C4-2B (cell line): Measurements from ENCODE around the gene SETD6.

Source experiments
- H3K27ac ChIP-seq: fragments of 450-650 bp; 2 replicates; pipeline ENCODE4 v1.5.1; 2017
- CTCF ChIP-seq: fragments of 450-650 bp; conservative IDR thresholded peaks from 2 replicates; pipeline ENCODE4 v1.5.1; 2017; ENCODE audit warnings: mild to moderate bottlenecking
- ZFX ChIP-seq: fragments of 450-650 bp; IDR thresholded peaks from 2 replicates; pipeline ENCODE4 v1.6.1; 2017

SETD6 gene

GRCh38 chr16:58474296-58474695, 41.0 kb upstream of the SETD6 start:
- no peak overlapping the region for H3K27ac ChIP-seq
- TF ChIP-seq CTCF (no peak), ZFX (no peak)

DNA sequence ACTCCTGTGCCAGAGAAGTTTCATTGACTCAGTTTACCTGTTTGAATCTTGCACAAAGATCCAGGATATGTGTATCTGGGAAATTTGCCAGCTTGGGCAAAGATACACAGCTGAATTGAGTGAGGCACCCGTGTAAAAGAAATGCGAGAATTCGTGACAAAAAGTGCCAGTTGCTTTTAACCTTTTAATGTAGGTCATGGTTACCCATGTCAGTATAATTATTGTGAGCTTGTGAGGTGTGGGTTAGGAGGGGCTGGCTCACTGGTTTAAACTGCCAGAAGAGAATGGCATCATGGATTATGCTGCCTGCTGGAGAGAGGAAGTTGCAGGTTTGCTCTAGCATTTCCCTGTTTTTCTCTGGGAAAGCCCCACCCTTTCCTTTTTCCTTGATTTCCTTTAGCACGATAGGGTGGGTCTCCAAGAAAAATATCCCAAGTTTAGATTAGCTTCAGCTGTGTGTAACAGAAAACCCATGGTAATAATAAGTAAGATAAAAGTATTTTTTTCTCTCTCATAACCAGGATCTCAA, 40.2 kb upstream of the SETD6 start:
- no peak for TF ChIP-seq ZFX
- TF ChIP-seq CTCF, result no peak
- no peak overlapping the region for H3K27ac ChIP-seq

DNA sequence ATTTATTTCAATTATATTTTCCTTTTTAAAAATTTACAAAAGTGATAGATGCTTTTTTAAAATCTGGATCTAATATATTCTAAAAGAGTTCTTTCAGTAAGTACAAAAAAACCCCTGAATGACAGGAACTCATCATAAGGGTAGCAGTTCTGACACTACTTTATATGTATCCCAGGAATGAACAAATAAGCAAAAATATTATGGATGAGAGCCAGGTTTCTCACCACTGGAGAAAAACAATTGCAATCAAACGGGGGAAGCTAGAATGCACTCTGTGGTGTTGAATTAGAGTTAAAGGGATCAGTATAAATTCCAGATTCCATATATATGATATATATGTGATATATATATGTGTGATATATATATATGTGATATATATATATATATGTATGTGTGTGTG, 38.5 kb upstream of the SETD6 start:
- TF ChIP-seq ZFX (no peak), CTCF (no peak)

DNA sequence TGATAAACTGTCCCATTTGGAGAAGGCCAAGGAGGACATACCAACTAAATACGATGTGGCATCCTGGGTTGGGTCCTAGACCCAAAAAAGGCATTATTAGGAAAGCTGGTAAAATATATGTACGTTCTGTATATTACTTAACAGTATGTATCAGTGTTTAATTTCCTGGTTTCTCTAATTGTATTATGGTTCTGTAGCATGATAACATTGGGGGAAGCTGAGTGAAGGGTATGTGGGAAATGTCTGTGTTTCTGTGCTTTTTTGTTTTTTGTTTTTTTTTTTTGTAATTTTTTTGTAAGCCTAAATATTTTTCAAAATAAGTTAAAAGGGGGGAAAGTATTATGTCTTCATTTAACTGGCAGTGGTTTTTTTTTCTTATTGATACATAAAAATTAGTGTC, 36.9 kb upstream of the SETD6 start:
- TF ChIP-seq ZFX, result no peak
- no peak for TF ChIP-seq CTCF
- no peak overlapping the region for H3K27ac ChIP-seq

More for the DNA sequence above, 38.5 kb upstream of the SETD6 start:
- H3K27ac ChIP-seq, result no peak overlapping the region

- no peak for TF ChIP-seq CTCF
- no peak overlapping the region for H3K27ac ChIP-seq
Observed at GRCh38 chr16:58481226-58481869, 34.0 kb upstream of the SETD6 start.

GRCh38 chr16:58481931-58482330, 33.4 kb upstream of the SETD6 start:
- no peak for TF ChIP-seq ZFX
- TF ChIP-seq CTCF, result no peak
- H3K27ac ChIP-seq, result no peak overlapping the region

- no peak for TF ChIP-seq CTCF
- no peak for TF ChIP-seq ZFX
- no peak overlapping the region for H3K27ac ChIP-seq
Observed at GRCh38 chr16:58485184-58485887, 30.0 kb upstream of the SETD6 start.
